Stimulated activated CD8-positive, alpha-beta memory T cell treated with anti-CD3 and anti-CD28 coated beads, Interleukin-2, amount 100 ng/mL, for 1 hour (primary cell): ENCODE measurements around the gene NRXN3.

Source experiments
- DNase-seq, 2 donors: peaks; one replicate each; pipeline ENCODE4 v3.0.0-alpha.2; 2020; ENCODE audit warnings: low read depth in 2 of 2

NRXN3 gene

GRCh38 chr14:78242086-78242485, 71.9 kb downstream of the NRXN3 start:
- no peak for DNase-seq

- DNase-seq: no peak
Observed at GRCh38 chr14:78243187-78243586, 73.0 kb downstream of the NRXN3 start.

- DNase-seq: no peak
Observed at GRCh38 chr14:78245238-78245637, 75.1 kb downstream of the NRXN3 start.

GRCh38 chr14:78248501-78249090, 78.4 kb downstream of the NRXN3 start:
- DNase-seq: no peak

GRCh38 chr14:78251308-78251707, 81.1 kb downstream of the NRXN3 start:
- no peak for DNase-seq

- no peak for DNase-seq
Observed at GRCh38 chr14:78253986-78254385, 83.8 kb downstream of the NRXN3 start.

GRCh38 chr14:78254911-78255461, 84.8 kb downstream of the NRXN3 start:
- DNase-seq: no peak

- DNase-seq: no peak
Observed at GRCh38 chr14:78259831-78260230, 89.7 kb downstream of the NRXN3 start.

- no peak for DNase-seq
Observed at GRCh38 chr14:78278464-78279250, 108.5 kb downstream of the NRXN3 start.

- DNase-seq: no peak
Observed at GRCh38 chr14:78282437-78282836, 112.3 kb downstream of the NRXN3 start.

- DNase-seq: no peak
Observed at GRCh38 chr14:78286210-78286609, 116.0 kb downstream of the NRXN3 start.

GRCh38 chr14:78292003-78292402, 121.8 kb downstream of the NRXN3 start:
- no peak for DNase-seq

- DNase-seq: no peak
Observed at GRCh38 chr14:78297858-78298257, 127.7 kb downstream of the NRXN3 start.

- DNase-seq: no peak
Observed at GRCh38 chr14:78298298-78298697, 128.1 kb downstream of the NRXN3 start.

GRCh38 chr14:78302841-78303240, 132.7 kb downstream of the NRXN3 start:
- DNase-seq: no peak

GRCh38 chr14:78307671-78308070, 137.5 kb downstream of the NRXN3 start:
- DNase-seq: no peak

- DNase-seq: no peak
Observed at GRCh38 chr14:78308079-78308478, 137.9 kb downstream of the NRXN3 start.

- DNase-seq: no peak
Observed at GRCh38 chr14:78310272-78310671, 140.1 kb downstream of the NRXN3 start.

GRCh38 chr14:78313499-78313898, 143.3 kb downstream of the NRXN3 start:
- no peak for DNase-seq

GRCh38 chr14:78314484-78314883, 144.3 kb downstream of the NRXN3 start:
- no peak for DNase-seq

- DNase-seq: no peak
Observed at GRCh38 chr14:78316052-78316451, 145.9 kb downstream of the NRXN3 start.

GRCh38 chr14:78316786-78317185, 146.6 kb downstream of the NRXN3 start:
- no peak for DNase-seq

- no peak for DNase-seq
Observed at GRCh38 chr14:78319406-78319805, 149.2 kb downstream of the NRXN3 start.
